GM12864 (cell line): ENCODE measurements around the gene AOAH.

Experiments
- DNase-seq: peaks from one replicate; pipeline ENCODE4 v3.0.0-alpha.2; 2011; ENCODE audit warnings: low read depth
- H3K4me3 ChIP-seq: 2 replicates; pipeline ENCODE4 v1.5.1; 2011; ENCODE audit warnings: mild to moderate bottlenecking, low read depth, low read length, control low read depth
- TF ChIP-seq, protein P1 (sequence below): IDR thresholded peaks from 2 replicates; pipeline ENCODE4 v1.5.1; 2011; ENCODE audit warnings: low read depth, mild to moderate bottlenecking, moderate library complexity, low read length, control low read depth, inconsistent platforms; ENCODE audit errors: missing control alignments

Gene AOAH

DNA sequence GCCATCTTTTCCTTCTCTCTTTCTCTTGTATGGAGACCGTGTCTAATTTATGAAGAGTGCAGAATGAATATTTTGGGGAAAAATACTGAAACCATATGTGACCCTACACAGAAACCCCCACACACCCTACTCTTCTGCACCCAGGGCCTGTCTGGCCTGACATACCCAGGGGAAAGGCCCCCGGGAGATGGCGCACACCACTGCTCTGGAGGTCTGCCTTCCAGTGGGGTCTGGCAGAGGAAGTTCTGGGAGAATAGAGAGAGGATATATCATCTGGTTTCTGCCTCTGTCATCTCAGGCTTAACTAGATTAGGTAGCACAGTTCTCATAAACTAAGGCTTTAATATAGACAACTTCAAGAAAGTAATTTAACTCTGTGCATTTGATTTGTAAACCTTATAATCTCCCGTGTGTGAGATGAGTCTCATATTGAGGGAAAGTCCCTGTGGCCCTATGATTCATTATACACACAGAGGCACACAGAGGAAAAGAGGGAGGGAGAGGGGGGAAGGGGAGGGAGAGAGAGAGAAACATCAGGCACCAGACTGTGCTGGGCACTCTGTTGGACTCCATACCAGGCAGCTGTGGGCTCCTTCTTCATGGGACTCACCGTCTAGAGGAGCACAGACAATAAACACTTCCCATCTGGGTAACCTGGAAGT lies 123.3 kb downstream of the AOAH start:
- TF ChIP-seq, protein P1, sequence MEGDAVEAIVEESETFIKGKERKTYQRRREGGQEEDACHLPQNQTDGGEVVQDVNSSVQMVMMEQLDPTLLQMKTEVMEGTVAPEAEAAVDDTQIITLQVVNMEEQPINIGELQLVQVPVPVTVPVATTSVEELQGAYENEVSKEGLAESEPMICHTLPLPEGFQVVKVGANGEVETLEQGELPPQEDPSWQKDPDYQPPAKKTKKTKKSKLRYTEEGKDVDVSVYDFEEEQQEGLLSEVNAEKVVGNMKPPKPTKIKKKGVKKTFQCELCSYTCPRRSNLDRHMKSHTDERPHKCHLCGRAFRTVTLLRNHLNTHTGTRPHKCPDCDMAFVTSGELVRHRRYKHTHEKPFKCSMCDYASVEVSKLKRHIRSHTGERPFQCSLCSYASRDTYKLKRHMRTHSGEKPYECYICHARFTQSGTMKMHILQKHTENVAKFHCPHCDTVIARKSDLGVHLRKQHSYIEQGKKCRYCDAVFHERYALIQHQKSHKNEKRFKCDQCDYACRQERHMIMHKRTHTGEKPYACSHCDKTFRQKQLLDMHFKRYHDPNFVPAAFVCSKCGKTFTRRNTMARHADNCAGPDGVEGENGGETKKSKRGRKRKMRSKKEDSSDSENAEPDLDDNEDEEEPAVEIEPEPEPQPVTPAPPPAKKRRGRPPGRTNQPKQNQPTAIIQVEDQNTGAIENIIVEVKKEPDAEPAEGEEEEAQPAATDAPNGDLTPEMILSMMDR: no peak
- H3K4me3 ChIP-seq: no peak overlapping the region
- no peak for DNase-seq

DNA sequence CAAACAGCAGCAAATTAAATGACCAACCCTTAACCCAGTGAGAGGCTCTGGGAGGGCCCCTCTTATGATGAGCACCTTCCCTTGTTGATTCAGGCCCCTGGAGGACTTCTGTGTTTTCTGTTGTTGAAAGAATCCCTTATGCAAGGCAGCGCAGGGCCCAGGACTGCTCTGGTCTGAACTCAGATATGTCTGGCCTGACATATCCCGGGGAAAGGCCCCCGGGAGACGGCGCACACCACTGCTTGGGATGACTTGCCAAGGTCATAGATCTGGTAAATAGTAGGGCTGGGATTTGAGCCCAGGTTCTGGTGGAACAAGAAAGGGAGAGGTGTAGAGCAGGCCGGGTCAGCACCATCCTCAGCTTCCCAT lies 124.0 kb downstream of the AOAH start:
- DNase-seq: no peak
- no peak overlapping the region for H3K4me3 ChIP-seq
- TF ChIP-seq, protein P1: no peak

DNA sequence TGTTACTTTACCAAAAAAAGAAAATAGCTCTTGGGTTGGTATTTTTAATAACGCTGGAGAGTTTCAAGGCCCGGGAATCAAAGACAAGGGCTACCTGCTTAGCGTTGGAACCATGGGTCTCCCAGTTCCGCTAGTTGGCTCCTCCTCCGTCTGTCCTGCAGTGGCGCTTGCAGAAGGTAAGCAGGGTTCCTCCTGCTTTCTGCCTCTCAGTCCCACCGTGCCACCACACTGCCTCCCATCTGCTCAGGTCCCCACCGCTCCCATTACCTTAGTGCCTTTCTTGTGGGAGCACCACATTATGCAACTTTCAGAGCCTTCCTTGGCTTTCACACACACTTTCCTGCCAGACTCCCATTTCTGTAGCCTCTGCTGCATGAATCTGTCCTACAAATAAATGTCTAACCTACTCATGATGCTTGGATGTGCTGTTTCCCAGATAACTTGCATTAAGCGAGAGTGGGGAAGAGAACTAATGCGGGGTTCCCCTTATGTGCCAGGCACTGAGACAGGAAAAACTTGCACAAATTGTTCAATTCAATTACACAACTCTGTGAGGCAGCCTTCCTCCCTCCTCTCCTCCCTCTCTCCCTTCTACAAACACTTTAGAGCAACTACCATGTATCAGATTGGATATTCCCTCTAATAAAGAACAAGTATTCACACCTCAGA lies 124.5 kb downstream of the AOAH start:
- DNase-seq: no peak
- H3K4me3 ChIP-seq: no peak overlapping the region
- TF ChIP-seq, protein P1: no peak

DNA sequence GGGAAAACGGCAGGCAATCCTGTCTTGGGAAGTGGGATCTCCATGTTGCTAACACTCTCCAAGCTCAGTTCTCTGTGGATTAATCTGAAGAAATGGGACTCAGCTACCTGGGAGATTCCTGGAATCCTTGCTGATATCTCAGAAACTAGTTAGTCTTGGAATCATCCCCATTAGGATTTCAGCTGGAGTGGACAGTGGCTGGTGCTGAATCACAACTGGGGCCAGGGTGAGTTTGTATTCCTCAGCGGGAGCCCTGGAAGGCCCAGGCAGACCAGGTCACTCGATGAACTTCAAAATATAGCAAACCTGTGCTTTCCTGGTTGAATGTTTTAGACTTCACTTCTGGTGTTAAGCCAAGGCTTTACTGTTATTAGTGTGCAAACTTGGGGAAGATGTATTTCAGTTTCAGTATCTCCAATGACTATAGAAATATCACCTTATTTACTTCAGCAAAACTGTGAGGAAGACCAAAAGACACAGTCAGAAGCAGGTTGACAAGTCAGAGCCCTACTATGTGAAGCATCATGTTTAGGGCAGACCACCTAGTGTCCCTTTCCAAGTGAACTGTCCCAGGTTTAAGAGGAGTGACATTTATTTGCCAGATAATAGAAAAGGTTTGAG lies 126.1 kb downstream of the AOAH start:
- H3K4me3 ChIP-seq: no peak overlapping the region
- DNase-seq: no peak
- TF ChIP-seq, protein P1: no peak

DNA sequence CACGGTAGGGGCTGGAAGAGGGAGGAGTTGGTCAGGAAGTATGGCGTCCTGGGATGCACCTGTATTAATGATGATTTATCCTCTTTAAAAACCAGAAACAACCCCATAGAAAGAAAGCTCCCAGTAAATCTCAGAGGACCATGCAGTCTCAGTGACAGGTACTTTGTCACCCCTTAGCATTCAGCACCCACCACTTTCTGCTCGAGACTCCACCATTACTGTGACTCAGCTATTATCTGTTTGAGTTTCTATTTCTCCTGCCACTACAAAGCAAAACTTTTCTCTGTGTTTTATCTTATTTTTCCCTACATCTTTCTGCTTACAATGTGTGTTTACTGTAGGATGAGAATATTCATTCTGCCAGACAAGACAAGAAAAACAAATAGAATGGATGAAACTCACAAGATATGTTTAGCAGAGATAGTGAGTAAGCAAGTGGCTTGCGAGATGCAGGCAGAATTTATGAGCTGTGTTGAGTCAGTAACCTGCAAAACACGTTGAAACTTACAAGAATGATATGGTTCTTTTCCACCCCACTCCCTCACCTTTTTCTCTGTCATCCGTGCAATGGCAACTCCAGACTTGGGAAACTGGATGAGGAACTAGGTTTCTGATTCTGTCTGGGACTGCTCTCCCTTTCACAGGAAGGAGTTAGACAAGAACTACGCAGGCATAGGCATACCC lies 127.1 kb downstream of the AOAH start:
- H3K4me3 ChIP-seq: no peak overlapping the region
- TF ChIP-seq, protein P1: no peak
- DNase-seq: no peak

DNA sequence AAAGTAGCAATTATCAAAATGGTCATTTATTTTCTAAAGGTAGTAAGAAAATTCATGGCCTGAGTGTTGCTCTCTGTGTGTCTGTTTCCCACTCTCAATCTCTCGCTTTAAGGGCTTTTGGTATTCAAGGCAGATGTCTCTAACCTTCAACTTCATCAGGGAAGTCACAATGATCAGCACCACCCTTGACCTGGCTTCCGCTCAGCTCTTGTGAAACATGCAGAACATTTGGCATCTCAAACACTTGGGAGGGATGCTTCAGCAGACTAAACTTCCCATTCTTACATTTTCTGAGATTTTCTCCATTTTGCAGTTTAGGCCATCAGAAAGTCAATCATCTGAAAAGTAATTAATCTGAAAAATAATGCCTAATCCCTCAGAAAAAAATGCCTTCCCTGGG lies 129.8 kb downstream of the AOAH start:
- no peak for DNase-seq
- no peak overlapping the region for H3K4me3 ChIP-seq
- TF ChIP-seq, protein P1: no peak
